ENCODE measurements around the gene ZYX. TPM values are rescaled to one million over a fixed set of nuclear protein-coding genes. Genes with fewer than 3 reads are reported as not detected.

ZYX gene
- total and polyA plus RNA-seq, 2 of the 13 experiments (the other 11 are each of a cell fraction or from before 2014, with no cell fraction given), result 9.9 to 13.7 TPM

GRCh38 chr7:143380646-143381426 lies at the start of gene ZYX (continued):
- TF ChIP-seq RERE (CRISPR knock-in tag; IDR thresholded peaks at IDR 0.05; ENCODE audit: low read depth) (no peak), ZNF605 (CRISPR knock-in tag; IDR thresholded peaks at IDR 0.05) (0 out of 2 replicates have a peak, but pooled peaks have one; percentile 13), KLF16 (CRISPR knock-in tag; IDR thresholded peaks at IDR 0.05) (peak in 1 of 2 experiments; percentile 29; a peak in 1 of 4 replicates), GABPA (IDR thresholded peaks at IDR 0.05; ENCODE audit: low read depth, low read length) (no peak), GABPA (CRISPR knock-in tag; IDR thresholded peaks at IDR 0.05; ENCODE audit: low read depth) (peak; percentile 77), ZNF546 (CRISPR knock-in tag; conservative IDR thresholded peaks at IDR 0.05) (peak; percentile 47), JUN (CRISPR knock-in tag; IDR thresholded peaks at IDR 0.05) (peak; percentile 5; the same call in 1 of the 2 replicates), SOX5 (CRISPR knock-in tag; IDR thresholded peaks at IDR 0.05; ENCODE audit: borderline replicate concordance) (peak; percentile 21; the same call in 1 of the 2 replicates), HNF1B (CRISPR knock-in tag; IDR thresholded peaks at IDR 0.05) (peak; percentile 87), RNF219 (CRISPR knock-in tag; IDR thresholded peaks at IDR 0.05) (no peak), BORCS8-MEF2B (CRISPR knock-in tag; IDR thresholded peaks at IDR 0.05) (peak; percentile 29; the same call in 1 of the 2 replicates), GABPB1 (CRISPR knock-in tag; IDR thresholded peaks at IDR 0.05) (peak; percentile 89), POGZ (CRISPR knock-in tag; IDR thresholded peaks at IDR 0.05) (0 out of 2 replicates have a peak, but pooled peaks have one; percentile 37), HOXA5 (CRISPR knock-in tag; IDR thresholded peaks at IDR 0.05) (no peak), KDM5B (CRISPR knock-in tag; IDR thresholded peaks at IDR 0.05; ENCODE audit: borderline replicate concordance) (peak; percentile 80; the same call in 1 of the 2 replicates), AGO2 (optimal IDR thresholded peaks at IDR 0.05; ENCODE audit: low read depth, low read length) (peak; percentile 64), CSRNP1 (CRISPR knock-in tag; IDR thresholded peaks at IDR 0.05) (peak; percentile 76; the same call in 1 of the 2 replicates), ZNF337 (CRISPR knock-in tag; IDR thresholded peaks at IDR 0.05; ENCODE audit: borderline replicate concordance, low read depth) (no peak)

Measured in HepG2 (cell line).